OCI-LY7 (cell line): ENCODE measurements around the gene CRACDL. TPM values are rescaled to one million over a fixed set of nuclear protein-coding genes. Genes with fewer than 3 reads are reported as not detected.

Experiments
- BruUV-seq: library from RNA; stranded (reverse); fragments of 400-500 nt; replicated peaks from 2 replicates; lab custom pipeline; 2021; lab: Mats Ljungman, UMichigan
- CTCF ChIA-PET: fragments of 300-600 bp; sonication (Branson Sonifier 250); formaldehyde crosslinking; loops from one replicate; lab custom pipeline; 2022; ENCODE audit warnings: antibody characterized with exemption; ENCODE audit not compliant: unreplicated experiment; lab: Charles Lee
- POLR2A ChIA-PET: fragments of 300-600 bp; sonication (Branson Sonifier 250); formaldehyde crosslinking; loops from one replicate; lab custom pipeline; 2022; ENCODE audit warnings: antibody characterized with exemption; lab: Charles Lee
- DNase-seq: peaks from one replicate; pipeline ENCODE4 v3.0.0-alpha.2; 2015; ENCODE audit warnings: low spot score
- H2AFZ ChIP-seq: fragments of 200-600 bp; sonication (generic), shearing (Covaris generic); 2 replicates; pipeline ENCODE4 v1.6.1; 2014; ENCODE audit warnings: mild to moderate bottlenecking, antibody characterized with exemption, low read length, moderate library complexity
- H3K27ac ChIP-seq: fragments of 200-600 bp; sonication (generic); 2 replicates; pipeline ENCODE4 v1.5.1; 2014; ENCODE audit warnings: mixed run types, low read depth, mild to moderate bottlenecking, moderate library complexity, low read length, inconsistent platforms; ENCODE audit not compliant: poor library complexity, severe bottlenecking
- H3K36me3 ChIP-seq: fragments of 200-600 bp; sonication (generic); 2 replicates; pipeline ENCODE4 v1.6.1; 2014; ENCODE audit warnings: mild to moderate bottlenecking, antibody characterized with exemption, low read length, moderate library complexity, mixed read lengths; ENCODE audit not compliant: insufficient read depth
- H3K4me1 ChIP-seq: fragments of 200-600 bp; sonication (generic); 2 replicates; pipeline ENCODE4 v1.5.1; 2014; ENCODE audit warnings: mild to moderate bottlenecking, low read length; ENCODE audit not compliant: insufficient read depth, poor library complexity, severe bottlenecking
- H3K4me2 ChIP-seq: fragments of 200-600 bp; sonication (generic); 2 replicates; pipeline ENCODE4 v1.6.1; 2014; ENCODE audit warnings: mild to moderate bottlenecking, low read length
- H3K4me3 ChIP-seq: fragments of 200-600 bp; sonication (generic); 2 replicates; pipeline ENCODE4 v1.5.1; 2014; ENCODE audit warnings: mild to moderate bottlenecking, low read depth, low read length; ENCODE audit not compliant: poor library complexity, severe bottlenecking
- H3K79me2 ChIP-seq: fragments of 200-600 bp; sonication (generic); 2 replicates; pipeline ENCODE4 v1.6.1; 2016; ENCODE audit warnings: low read depth, mild to moderate bottlenecking, low read length, moderate library complexity, mixed read lengths; ENCODE audit not compliant: insufficient read depth
- H3K9me2 ChIP-seq: fragments of 200-600 bp; sonication (generic); 2 replicates; pipeline ENCODE4 v1.6.1; 2016; ENCODE audit warnings: mild to moderate bottlenecking, low read length, mixed read lengths; ENCODE audit not compliant: insufficient read depth
- H3K9me3 ChIP-seq: fragments of 200-600 bp; sonication (generic); 2 replicates; pipeline ENCODE4 v1.6.1; 2014; ENCODE audit warnings: mild to moderate bottlenecking, mixed run types, low read length, mixed read lengths
- H4K20me1 ChIP-seq: fragments of 200-600 bp; sonication (generic); 2 replicates; pipeline ENCODE4 v1.6.1; 2014; ENCODE audit warnings: mild to moderate bottlenecking, antibody characterized with exemption, low read length, moderate library complexity, mixed read lengths; ENCODE audit not compliant: insufficient read depth
- CTCF ChIP-seq: fragments of 200-600 bp; sonication (generic); conservative IDR thresholded peaks from 2 replicates; pipeline ENCODE4 v1.5.1; 2014; ENCODE audit warnings: mild to moderate bottlenecking, antibody characterized with exemption, low read length, moderate library complexity, mixed read lengths
- EZH2phosphoT487 ChIP-seq: fragments of 200-600 bp; sonication (generic); IDR thresholded peaks from 2 replicates; pipeline ENCODE4 v1.6.1; 2018; ENCODE audit warnings: low read depth, borderline replicate concordance, mild to moderate bottlenecking, mixed run types, antibody characterized with exemption, low read length, moderate library complexity, mixed read lengths
- intact Hi-C: fragments of 100-400 bp; cut with micrococcal nuclease; formaldehyde crosslinking; loops from one replicate; pipeline ENCODE4 v1.10.0; 2022; ENCODE audit not compliant: unreplicated experiment
- total RNA-seq, 2 experiments: library from RNA; depleted of rRNA in 1 of 2; stranded (reverse); fragments of >200 nt in 1 of 2; shearing (Covaris generic) in 1 of 2; gene quantifications; 2 replicates each; pipeline ENCODE4 v1.2.3, GENCODE V29; 2014 to 2022

Gene CRACDL
- total RNA-seq, 2 experiments from 2014 or later, result 0.03 to 0.13 TPM

GRCh38 chr2:98828793-98829371 is 107.1 kb downstream of the CRACDL start:
- intact Hi-C loops, result no loop called here
- Histone ChIP-seq H3K4me2 (no peak overlapping the region), H3K36me3 (no peaks in the 10 kb centered on the region), H3K9me2 (no peaks in the 10 kb centered on the region), H4K20me1 (no peaks in the 10 kb centered on the region), H2AFZ (no peak overlapping the region), H3K9me3 (no peaks in the 10 kb centered on the region), H3K27ac (no peak overlapping the region), H3K4me1 (peaks cover 17% of the 10 kb centered on the region), H3K79me2 (no peaks in the 10 kb centered on the region), H3K4me3 (no peak overlapping the region)
- ChIA-PET POLR2A (interaction anchor here (0.6 kb wide), 3 partner anchors 51 to 205 kb away, joined by 3 read pairs; no protein-coding TSS in a partner anchor), CTCF (no interaction called here)
- TF ChIP-seq CTCF, result no peak
- TF ChIP-seq EZH2phosphoT487, result no peak
- no peak for DNase-seq
- no TSS peak for BruUV-seq

- Histone ChIP-seq H3K9me2 (no peaks in the 10 kb centered on the region), H4K20me1 (no peaks in the 10 kb centered on the region), H3K79me2 (no peaks in the 10 kb centered on the region), H3K4me3 (no peak overlapping the region), H3K9me3 (no peaks in the 10 kb centered on the region), H3K4me1 (peaks cover 19% of the 10 kb centered on the region), H3K27ac (no peak overlapping the region), H3K4me2 (no peak overlapping the region), H3K36me3 (no peaks in the 10 kb centered on the region), H2AFZ (no peak overlapping the region)
- DNase-seq, result no peak
- intact Hi-C loops, result no loop called here
- BruUV-seq, result no TSS peak
- POLR2A ChIA-PET, result interaction anchor here (0.6 kb wide), 2 partner anchors 51 to 145 kb away, joined by 3 read pairs; no protein-coding TSS in a partner anchor
- CTCF ChIA-PET, result no interaction called here
- TF ChIP-seq CTCF, result no peak
- no peak for TF ChIP-seq EZH2phosphoT487
Observed at GRCh38 chr2:98828369-98828744, 107.7 kb downstream of the CRACDL start.

- Histone ChIP-seq H2AFZ (no peak overlapping the region), H3K79me2 (no peaks in the 10 kb centered on the region), H3K9me2 (no peaks in the 10 kb centered on the region), H4K20me1 (no peaks in the 10 kb centered on the region), H3K4me1 (peaks cover 19% of the 10 kb centered on the region), H3K36me3 (no peaks in the 10 kb centered on the region), H3K27ac (no peak overlapping the region), H3K4me2 (no peak overlapping the region), H3K4me3 (no peak overlapping the region), H3K9me3 (no peaks in the 10 kb centered on the region)
- ChIA-PET POLR2A (no interaction called here), CTCF (no interaction called here)
- intact Hi-C loops, result no loop called here
- BruUV-seq, result no TSS peak
- TF ChIP-seq CTCF (no peak), EZH2phosphoT487 (no peak)
- DNase-seq, result no peak
Observed at GRCh38 chr2:98827625-98828368, 108.2 kb downstream of the CRACDL start.
